ENCODE measurements around the gene RICTOR.

- TF ChIP-seq CTCF (IDR thresholded peaks at IDR 0.05; ENCODE audit: low read depth, low read length) (no peak), EZH2phosphoT487 (IDR thresholded peaks at IDR 0.05; ENCODE audit: low read depth) (no peak)
These were observed 16.5 kb downstream of the RICTOR start for GRCh38 chr5:39057734-39058133.

All from OCI-LY3 (cell line).